ENCODE measurements around the gene CASZ1.

DNA sequence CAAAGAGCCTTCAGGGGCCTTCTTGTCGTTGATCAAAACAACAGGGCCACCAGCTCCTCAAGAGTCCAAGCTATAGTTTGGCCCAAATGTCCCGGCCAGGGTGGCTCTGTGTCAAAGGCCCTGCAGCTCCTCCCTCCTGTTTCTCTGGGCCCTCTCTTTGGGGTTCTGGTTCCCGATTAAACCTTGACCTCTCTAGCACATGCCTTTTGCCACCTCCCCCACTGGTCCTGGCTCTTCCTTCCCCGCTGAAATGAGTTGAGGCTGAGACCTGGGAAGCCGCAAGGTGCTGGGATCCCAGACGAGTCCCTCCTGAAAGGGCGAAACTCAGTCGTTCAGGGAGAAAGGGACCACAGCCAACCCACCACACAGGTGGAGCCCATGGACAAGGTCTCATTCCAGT is 56.9 kb downstream of the CASZ1 start:
- TF ChIP-seq GATA3 (IDR thresholded peaks at IDR 0.05; ENCODE audit: low read depth, low read length) (no peak), GATA2 (IDR thresholded peaks at IDR 0.05; ENCODE audit: low read depth, low read length) (no peak)

Measured in SH-SY5Y (cell line).